ENCODE measurements around the gene LUC7L3. TPM values are rescaled to one million over a fixed set of nuclear protein-coding genes. Genes with fewer than 3 reads are reported as not detected.
"Not testable (repeated sequence)": the region's sequence is repeated elsewhere in the genome, so short reads cannot be mapped to it uniquely, and the experiment has no call there.

LUC7L3 gene
- total RNA-seq = 17.6 and 46.9 TPM in 2 replicates

- DNase-seq (ENCODE audit: extremely low read depth, low read depth, low spot score) = peak; percentile 54
Observed at GRCh38 chr17:50719144-50719923, at the start of gene LUC7L3. LUC7L3 (plus strand) TSS chr17:50719603; CDS start chr17:50719733, 130 bp downstream.

- no peak for DNase-seq (ENCODE audit: extremely low read depth, low read depth, low spot score)
Observed at GRCh38 chr17:50672071-50672470, 47.3 kb upstream of the LUC7L3 start.

GRCh38 chr17:50672831-50673551 is 46.4 kb upstream of the LUC7L3 start:
- DNase-seq (ENCODE audit: extremely low read depth, low read depth, low spot score) = no peak

- DNase-seq (ENCODE audit: extremely low read depth, low read depth, low spot score) = no peak
Observed at GRCh38 chr17:50675190-50675589, 44.2 kb upstream of the LUC7L3 start.

- DNase-seq (ENCODE audit: extremely low read depth, low read depth, low spot score) = no peak
Observed at GRCh38 chr17:50675627-50676026, 43.8 kb upstream of the LUC7L3 start.

- no peak for DNase-seq (ENCODE audit: extremely low read depth, low read depth, low spot score)
Observed at GRCh38 chr17:50676065-50676975, 43.1 kb upstream of the LUC7L3 start.

GRCh38 chr17:50677851-50678375 is 41.5 kb upstream of the LUC7L3 start:
- no peak for DNase-seq (ENCODE audit: extremely low read depth, low read depth, low spot score)

GRCh38 chr17:50679008-50679544 is 40.3 kb upstream of the LUC7L3 start:
- no peak for DNase-seq (ENCODE audit: extremely low read depth, low read depth, low spot score)

- no peak for DNase-seq (ENCODE audit: extremely low read depth, low read depth, low spot score)
Observed at GRCh38 chr17:50680126-50680525, 39.3 kb upstream of the LUC7L3 start.

- not testable (repeated sequence) for DNase-seq (ENCODE audit: extremely low read depth, low read depth, low spot score)
Observed at GRCh38 chr17:50680543-50681262, 38.7 kb upstream of the LUC7L3 start.

- DNase-seq (ENCODE audit: extremely low read depth, low read depth, low spot score) = no peak
Observed at GRCh38 chr17:50681263-50682200, 37.9 kb upstream of the LUC7L3 start.

GRCh38 chr17:50682441-50682840 is 37.0 kb upstream of the LUC7L3 start:
- no peak for DNase-seq (ENCODE audit: extremely low read depth, low read depth, low spot score)

GRCh38 chr17:50682938-50683337 is 36.5 kb upstream of the LUC7L3 start:
- no peak for DNase-seq (ENCODE audit: extremely low read depth, low read depth, low spot score)

- DNase-seq (ENCODE audit: extremely low read depth, low read depth, low spot score) = no peak
Observed at GRCh38 chr17:50683434-50684287, 35.7 kb upstream of the LUC7L3 start.

- DNase-seq (ENCODE audit: extremely low read depth, low read depth, low spot score) = no peak
Observed at GRCh38 chr17:50684288-50684611, 35.2 kb upstream of the LUC7L3 start.

GRCh38 chr17:50684612-50685333 is 34.6 kb upstream of the LUC7L3 start:
- DNase-seq (ENCODE audit: extremely low read depth, low read depth, low spot score) = no peak

GRCh38 chr17:50685334-50685665 is 34.1 kb upstream of the LUC7L3 start:
- no peak for DNase-seq (ENCODE audit: extremely low read depth, low read depth, low spot score)
